H9 (cell line): ENCODE results near the gene GPR137B. TPM values are rescaled to one million over a fixed set of nuclear protein-coding genes. Genes with fewer than 3 reads are reported as not detected.

Experiments
- DNase-seq: peaks from one replicate; pipeline ENCODE4 v3.0.0-alpha.2; 2017
- H2AFZ ChIP-seq: one replicate; pipeline ENCODE4 v1.6.1; 2013; ENCODE audit warnings: mild to moderate bottlenecking, low read length, control low read depth, moderate library complexity
- H2AK5ac ChIP-seq: 2 replicates; pipeline ENCODE4 v1.6.1; 2013; ENCODE audit warnings: low read length, control low read depth, mixed read lengths; ENCODE audit not compliant: insufficient read length
- H2BK120ac ChIP-seq: one replicate; pipeline ENCODE4 v1.6.1; 2013; ENCODE audit warnings: low read depth, mild to moderate bottlenecking, low read length, control low read depth, inconsistent platforms; ENCODE audit not compliant: poor library complexity, severe bottlenecking
- H2BK12ac ChIP-seq: 2 replicates; pipeline ENCODE4 v1.6.1; 2013; ENCODE audit warnings: low read length, control low read depth, mixed read lengths, low read depth; ENCODE audit not compliant: insufficient read length
- H2BK15ac ChIP-seq: 2 replicates; pipeline ENCODE4 v1.6.1; 2013; ENCODE audit warnings: low read depth, low read length, control low read depth
- H2BK20ac ChIP-seq: one replicate; pipeline ENCODE4 v1.6.1; 2013; ENCODE audit warnings: low read depth, mild to moderate bottlenecking, low read length, control low read depth, inconsistent platforms; ENCODE audit not compliant: poor library complexity, severe bottlenecking
- H2BK5ac ChIP-seq: 2 replicates; pipeline ENCODE4 v1.6.1; 2013; ENCODE audit warnings: low read length, control low read depth, mixed read lengths; ENCODE audit not compliant: insufficient read length
- H3K14ac ChIP-seq: 2 replicates; pipeline ENCODE4 v1.6.1; 2013; ENCODE audit warnings: low read length, control low read depth; ENCODE audit not compliant: insufficient read depth
- H3K18ac ChIP-seq: 2 replicates; pipeline ENCODE4 v1.6.1; 2013; ENCODE audit warnings: low read depth, mild to moderate bottlenecking, mixed read lengths, low read length, control low read depth; ENCODE audit not compliant: insufficient read length
- H3K23ac ChIP-seq: 2 replicates; pipeline ENCODE4 v1.6.1; 2013; ENCODE audit warnings: low read length, control low read depth, mixed read lengths, low read depth; ENCODE audit not compliant: insufficient read length
- H3K23me2 ChIP-seq: 2 replicates; pipeline ENCODE4 v1.6.1; 2013; ENCODE audit warnings: low read depth, mild to moderate bottlenecking, mixed read lengths, low read length, control low read depth; ENCODE audit not compliant: insufficient read length, poor library complexity, severe bottlenecking
- H3K27ac ChIP-seq: 2 replicates; pipeline ENCODE4 v1.5.1; 2013; ENCODE audit warnings: low read length, control low read depth, mixed read lengths, low read depth; ENCODE audit not compliant: insufficient read length
- H3K27me3 ChIP-seq: 2 replicates; pipeline ENCODE4 v1.6.1; 2013; ENCODE audit warnings: low read length, control low read depth, inconsistent platforms; ENCODE audit not compliant: insufficient read depth
- H3K4ac ChIP-seq: 2 replicates; pipeline ENCODE4 v1.6.1; 2013; ENCODE audit warnings: low read depth, mild to moderate bottlenecking, control low read depth, inconsistent platforms, low read length, moderate library complexity
- H3K4me1 ChIP-seq: 2 replicates; pipeline ENCODE4 v1.6.1; 2013; ENCODE audit warnings: low read length, control low read depth, inconsistent platforms; ENCODE audit not compliant: insufficient read depth
- H3K4me2 ChIP-seq: 2 replicates; pipeline ENCODE4 v1.6.1; 2013; ENCODE audit warnings: low read length, control low read depth, mixed read lengths; ENCODE audit not compliant: insufficient read length, insufficient read depth
- H3K56ac ChIP-seq: 2 replicates; pipeline ENCODE4 v1.6.1; 2013; ENCODE audit warnings: low read depth, mild to moderate bottlenecking, mixed read lengths, low read length, control low read depth; ENCODE audit not compliant: insufficient read length
- H3K79me1 ChIP-seq: 2 replicates; pipeline ENCODE4 v1.6.1; 2013; ENCODE audit warnings: low read depth, mild to moderate bottlenecking, moderate library complexity, low read length, control low read depth, inconsistent platforms; ENCODE audit not compliant: insufficient read depth, poor library complexity, severe bottlenecking
- H3K79me2 ChIP-seq: 2 replicates; pipeline ENCODE4 v1.6.1; 2013; ENCODE audit warnings: low read length, control low read depth, inconsistent platforms; ENCODE audit not compliant: insufficient read depth
- H3K9ac ChIP-seq: 2 replicates; pipeline ENCODE4 v1.6.1; 2013; ENCODE audit warnings: low read length, control low read depth, mixed read lengths; ENCODE audit not compliant: insufficient read length; ENCODE audit errors: extremely low read depth
- H3K9me3 ChIP-seq: one replicate; pipeline ENCODE4 v1.6.1; 2013; ENCODE audit warnings: low read depth, low read length, inconsistent platforms; ENCODE audit not compliant: control insufficient read depth
- H3T11ph ChIP-seq: one replicate; pipeline ENCODE4 v1.6.1; 2013; ENCODE audit warnings: mild to moderate bottlenecking, low read length, control low read depth, inconsistent platforms
- H4K20me1 ChIP-seq: one replicate; pipeline ENCODE4 v1.6.1; 2013; ENCODE audit not compliant: control insufficient read depth, insufficient read length, insufficient read depth
- H4K5ac ChIP-seq: 2 replicates; pipeline ENCODE4 v1.6.1; 2013; ENCODE audit warnings: low read depth, mild to moderate bottlenecking, mixed read lengths, low read length, control low read depth; ENCODE audit not compliant: insufficient read length
- H4K8ac ChIP-seq: replicated peaks from 2 replicates; pipeline ENCODE4 v1.6.1; 2013; ENCODE audit warnings: low read length, control low read depth, mixed read lengths, low read depth; ENCODE audit not compliant: insufficient read length
- H4K91ac ChIP-seq: 2 replicates; pipeline ENCODE4 v1.6.1; 2013; ENCODE audit warnings: low read depth, mild to moderate bottlenecking, moderate library complexity, mixed read lengths, low read length, control low read depth; ENCODE audit not compliant: insufficient read length
- H3K27ac Mint-ChIP-seq, 3 experiments: 2 replicates in 2 of 3; 3 replicates in 1 of 3; pipeline ENCODE4 v1.8.0; 2020 to 2021; ENCODE audit warnings: mixed read lengths in 3 of 3, mild to moderate bottlenecking in 1 of 3, moderate library complexity in 1 of 3
- H3K27me3 Mint-ChIP-seq: 2 replicates; pipeline ENCODE4 v1.8.0; 2021; ENCODE audit warnings: low read depth, mild to moderate bottlenecking, moderate library complexity, mixed read lengths
- H3K36me3 Mint-ChIP-seq, 3 experiments: 2 replicates in 2 of 3; 3 replicates in 1 of 3; pipeline ENCODE4 v1.8.0; 2020 to 2021; ENCODE audit warnings: low read depth in 3 of 3, mixed read lengths in 3 of 3; ENCODE audit not compliant: insufficient read depth in 1 of 3
- H3K4me1 Mint-ChIP-seq, 2 experiments: 2 replicates each; pipeline ENCODE4 v1.8.0; 2020; ENCODE audit warnings: mixed read lengths in 2 of 2
- H3K4me3 Mint-ChIP-seq, 2 experiments: 2 replicates in 1 of 2; 3 replicates in 1 of 2; pipeline ENCODE4 v1.8.0; 2020 to 2021; ENCODE audit warnings: mild to moderate bottlenecking in 2 of 2, mixed read lengths in 2 of 2, moderate library complexity in 1 of 2
- H3K9me3 Mint-ChIP-seq, 2 experiments: 2 replicates in 1 of 2; 3 replicates in 1 of 2; pipeline ENCODE4 v1.8.0; 2020; ENCODE audit warnings: mild to moderate bottlenecking in 2 of 2, mixed read lengths in 2 of 2, moderate library complexity in 1 of 2
- CTCF ChIP-seq: fragments of 200-600 bp; sonication (generic); conservative IDR thresholded peaks from 3 replicates; pipeline ENCODE4 v1.8.0; 2021; ENCODE audit warnings: antibody characterized with exemption, mild to moderate bottlenecking
- WGBS: extraction: QIAGEN DNeasy Blood & Tissue Kit; methylation state at CpG from one replicate; pipeline ENCODE4 v1.1.7; 2013; ENCODE audit warnings: missing lambda C conversion rate, low lambda C conversion rate, mixed read lengths; ENCODE audit not compliant: insufficient read length; ENCODE audit errors: extremely low coverage; 5-methylcytosine and 5-hydroxymethylcytosine counted together
- total RNA-seq: library from RNA; stranded (reverse); gene quantifications from 2 replicates; pipeline ENCODE4 v1.2.1, GENCODE V29; 2021

The GPR137B gene
- total RNA-seq, 1 experiment from 2014 or later: 5.9 TPM

- Mint-ChIP-seq H3K27me3 (no peaks in the 10 kb centered on the region; the same call in 1 of the 2 replicates), H3K27ac (no peak overlapping the region; a peak in 2 of 7 replicates), H3K4me1 (no peaks in the 10 kb centered on the region), H3K4me3 (no peak overlapping the region), H3K9me3 (peaks cover 12 to 15% of the 10 kb centered on the region in 2 experiments), H3K36me3 (peaks cover 10 to 13% (median 11%) of the 10 kb centered on the region in 3 experiments)
- no CpG with 5 or more reads among the region's 4 CpGs for WGBS
- H3K23ac ChIP-seq: no peak overlapping the region
- H3K27ac ChIP-seq: no peak overlapping the region
- H2AFZ ChIP-seq: no peak overlapping the region
- no peak overlapping the region for H3K4ac ChIP-seq
- no peak overlapping the region for H3K14ac ChIP-seq
- no peaks in the 10 kb centered on the region for H4K20me1 ChIP-seq
- no peak overlapping the region for H3K4me2 ChIP-seq
- H4K91ac ChIP-seq: no peak overlapping the region
- no peak overlapping the region for H4K8ac ChIP-seq
- no peaks in the 10 kb centered on the region for H3K9me3 ChIP-seq
- no peak overlapping the region for H3K56ac ChIP-seq
- H3K27me3 ChIP-seq: no peaks in the 10 kb centered on the region
- H3K4me1 ChIP-seq: no peaks in the 10 kb centered on the region
- H2BK5ac ChIP-seq: no peak overlapping the region
- no peak for TF ChIP-seq CTCF
- no peaks in the 10 kb centered on the region for H3K23me2 ChIP-seq
- no peak overlapping the region for H3K9ac ChIP-seq
- no peaks in the 10 kb centered on the region for H3K79me1 ChIP-seq
- H4K5ac ChIP-seq: no peak overlapping the region
- H3K18ac ChIP-seq: no peak overlapping the region
- no peak for DNase-seq
- no peak overlapping the region for H3T11ph ChIP-seq
- no peak overlapping the region for H2AK5ac ChIP-seq
- H2BK20ac ChIP-seq: no peak overlapping the region
- no peak overlapping the region for H2BK120ac ChIP-seq
- no peak overlapping the region for H2BK15ac ChIP-seq
- no peak overlapping the region for H2BK12ac ChIP-seq
- no peaks in the 10 kb centered on the region for H3K79me2 ChIP-seq
Measured at GRCh38 chr1:236253918-236254637, 111.7 kb downstream of the GPR137B start.
